HCT116 (cell line): ENCODE data around the gene TMEM212. TPM values are rescaled to one million over a fixed set of nuclear protein-coding genes. Genes with fewer than 3 reads are reported as not detected.

ENCODE experiments used
- ATAC-seq: fragments of 200-7000 bp; cut with Tn5 transposase; 2 replicates; pipeline ENCODE4 v1.9.1; 2020; ENCODE audit warnings: mild to moderate bottlenecking, moderate library complexity
- BruUV-seq: library from RNA; stranded (reverse); fragments of 400-500 nt; replicated peaks from 2 replicates; lab custom pipeline; 2021; lab: Mats Ljungman, UMichigan
- CTCF ChIA-PET: fragments of 300-600 bp; sonication (Branson Sonifier 250); formaldehyde crosslinking; loops from one replicate; lab custom pipeline; 2021; ENCODE audit warnings: antibody characterized with exemption; lab: Charles Lee
- POLR2A ChIA-PET: fragments of 300-600, 350-600 bp; sonication (Branson Sonifier 250); formaldehyde crosslinking; loops from one replicate; lab custom pipeline; 2021; ENCODE audit warnings: antibody characterized with exemption; lab: Charles Lee
- RAD21 ChIA-PET, 2 experiments: fragments of 300-600 bp; sonication (Branson Sonifier 250); formaldehyde crosslinking; loops; one replicate each; lab custom pipeline; 2023; ENCODE audit warnings: low total read pairs in 2 of 2; ENCODE audit not compliant: uncharacterized antibody in 2 of 2, unreplicated experiment in 2 of 2, low non-redundant PET in 1 of 2; lab: Charles Lee
- DNase-seq: peaks from one replicate; pipeline ENCODE4 v3.0.0-alpha.2; 2010; ENCODE audit warnings: low read depth, low spot score
- H2AFZ ChIP-seq: fragments of 200-600 bp; shearing (Covaris generic), sonication (generic); 2 replicates; pipeline ENCODE4 v1.6.1; 2017; ENCODE audit warnings: low read depth, mixed run types, mixed read lengths, antibody characterized with exemption, low read length; ENCODE audit not compliant: poor library complexity, severe bottlenecking
- H3K27ac ChIP-seq: 2 replicates; pipeline ENCODE4 v1.5.1; 2012; ENCODE audit warnings: low read depth, low read length
- H3K27me3 ChIP-seq: fragments of 200-600 bp; sonication (generic); 2 replicates; pipeline ENCODE4 v1.6.1; 2016; ENCODE audit warnings: mixed run types, low read length, mixed read lengths; ENCODE audit not compliant: insufficient read depth
- H3K36me3 ChIP-seq, 2 experiments: fragments of 200-500 bp in 1 of 2; fragments of 200-600 bp in 1 of 2; sonication (Bioruptor generic) in 1 of 2; sonication (generic) in 1 of 2; 2 replicates each; pipeline versions ENCODE4 v1.5.1 to v1.6.1; 2014 to 2016; ENCODE audit warnings: low read length in 2 of 2, inconsistent platforms in 1 of 2, mixed read lengths in 1 of 2, mixed run types in 1 of 2; ENCODE audit not compliant: insufficient read depth in 2 of 2, control insufficient read depth in 1 of 2
- H3K4me1 ChIP-seq, 2 experiments: fragments of 200-600 bp in 1 of 2; sonication (generic) in 1 of 2; 2 replicates each; pipeline versions ENCODE4 v1.5.1 to v1.6.1; 2012 to 2017; ENCODE audit warnings: low read length in 2 of 2, inconsistent platforms in 1 of 2, mild to moderate bottlenecking in 1 of 2, mixed read lengths in 1 of 2, mixed run types in 1 of 2, moderate library complexity in 1 of 2; ENCODE audit not compliant: insufficient read depth in 2 of 2, control insufficient read depth in 1 of 2
- H3K4me2 ChIP-seq: fragments of 200-600 bp; sonication (generic); 2 replicates; pipeline ENCODE4 v1.6.1; 2017; ENCODE audit warnings: mixed run types, low read length, mixed read lengths
- H3K4me3 ChIP-seq, 2 experiments: fragments of 200-600 bp in 1 of 2; sonication (generic) in 1 of 2; replicated peaks in 1 of 2; 2 replicates each; pipeline ENCODE4 v1.5.1; 2011 to 2016; ENCODE audit warnings: low read length in 2 of 2, control low read depth in 1 of 2, low read depth in 1 of 2, mild to moderate bottlenecking in 1 of 2, mixed read lengths in 1 of 2, mixed run types in 1 of 2
- H3K79me2 ChIP-seq: fragments of 200-600 bp; sonication (generic); 2 replicates; pipeline ENCODE4 v1.6.1; 2017; ENCODE audit warnings: mild to moderate bottlenecking, mixed run types, low read length, moderate library complexity, mixed read lengths; ENCODE audit not compliant: insufficient read depth
- H3K9ac ChIP-seq: fragments of 200-600 bp; sonication (generic); 2 replicates; pipeline ENCODE4 v1.6.1; 2016; ENCODE audit warnings: low read length, mixed read lengths
- H3K9me2 ChIP-seq: fragments of 200-600 bp; sonication (generic), shearing (Covaris generic); 2 replicates; pipeline ENCODE4 v1.6.1; 2017; ENCODE audit warnings: mixed run types, mild to moderate bottlenecking, moderate library complexity; ENCODE audit not compliant: insufficient read depth
- H3K9me3 ChIP-seq, 2 experiments: fragments of 200-500 bp in 1 of 2; fragments of 200-600 bp in 1 of 2; sonication (Bioruptor generic) in 1 of 2; sonication (generic) in 1 of 2; 2 replicates each; pipeline ENCODE4 v1.6.1; 2014 to 2017; ENCODE audit warnings: low read length in 2 of 2, mixed read lengths in 2 of 2, inconsistent platforms in 1 of 2, low read depth in 1 of 2, mild to moderate bottlenecking in 1 of 2, mixed run types in 1 of 2, moderate library complexity in 1 of 2; ENCODE audit not compliant: control insufficient read depth in 1 of 2, insufficient read depth in 1 of 2
- H4K20me1 ChIP-seq: fragments of 200-600 bp; sonication (generic), shearing (Covaris generic); 2 replicates; pipeline ENCODE4 v1.6.1; 2017; ENCODE audit warnings: mixed run types, mild to moderate bottlenecking, moderate library complexity; ENCODE audit not compliant: insufficient read depth
- CEBPB ChIP-seq: IDR thresholded peaks from 2 replicates; pipeline ENCODE4 v1.6.1; 2012; ENCODE audit warnings: low read depth
- CTCF ChIP-seq, 3 experiments: fragments of 200-600 bp in 1 of 3; sonication (generic) in 1 of 3; IDR thresholded peaks in 2 of 3; conservative IDR thresholded peaks in 1 of 3; 2 replicates each; pipeline ENCODE4 v1.5.1; 2012 to 2017; ENCODE audit warnings: low read depth in 2 of 3, low read length in 2 of 3, antibody characterized with exemption in 1 of 3, borderline replicate concordance in 1 of 3, control low read depth in 1 of 3, mild to moderate bottlenecking in 1 of 3, mixed read lengths in 1 of 3, mixed run types in 1 of 3, moderate library complexity in 1 of 3; ENCODE audit not compliant: insufficient read depth in 1 of 3
- ELF1 ChIP-seq: IDR thresholded peaks from 2 replicates; pipeline ENCODE4 v1.6.1; 2012; ENCODE audit warnings: low read depth, borderline replicate concordance
- EZH2 ChIP-seq: fragments of 200-600 bp; sonication (generic); IDR thresholded peaks from 2 replicates; pipeline ENCODE4 v1.6.1; 2017; ENCODE audit warnings: antibody characterized with exemption, mixed run types
- EZH2phosphoT487 ChIP-seq: fragments of 200-600 bp; IDR thresholded peaks from 2 replicates; pipeline ENCODE4 v1.6.1; 2018; ENCODE audit warnings: antibody characterized with exemption, borderline replicate concordance
- FOSL1 ChIP-seq: IDR thresholded peaks from 2 replicates; pipeline ENCODE4 v1.6.1; 2012; ENCODE audit warnings: low read depth
- MAX ChIP-seq: IDR thresholded peaks from 2 replicates; pipeline ENCODE4 v1.6.1; 2012
- POLR2A ChIP-seq: IDR thresholded peaks from 2 replicates; pipeline ENCODE4 v1.7.0; 2011; ENCODE audit warnings: borderline replicate concordance; ENCODE audit not compliant: insufficient read depth, insufficient read length; ENCODE audit errors: extremely low read depth
- POLR2AphosphoS5 ChIP-seq: IDR thresholded peaks from 2 replicates; pipeline ENCODE4 v1.6.1; 2011; ENCODE audit warnings: mild to moderate bottlenecking, low read depth, low read length, moderate library complexity
- RAD21 ChIP-seq: IDR thresholded peaks from 2 replicates; pipeline ENCODE4 v1.6.1; 2012; ENCODE audit warnings: low read depth, mild to moderate bottlenecking
- REST ChIP-seq: IDR thresholded peaks from 2 replicates; pipeline ENCODE4 v1.6.1; 2012; ENCODE audit warnings: low read depth
- ZFX ChIP-seq: fragments of 450-650 bp; IDR thresholded peaks from 2 replicates; pipeline ENCODE4 v1.6.1; 2017
- intact Hi-C: fragments of 100-400 bp; cut with micrococcal nuclease; formaldehyde crosslinking; loops from 2 replicates; pipeline ENCODE4 v1.10.0; 2022
- total RNA-seq: library from RNA; stranded (reverse); gene quantifications from one replicate; pipeline ENCODE4 v1.2.1, GENCODE V29; 2021; ENCODE audit not compliant: unreplicated experiment

TMEM212 gene
- total RNA-seq, 1 experiment from 2014 or later, result not detected

GRCh38 chr3:171836855-171837254 is 6.3 kb upstream of the TMEM212 start:
- no peaks in the 10 kb centered on the region for H4K20me1 ChIP-seq
- ChIA-PET POLR2A (no interaction called here), RAD21 (no interaction called here), CTCF (no interaction called here)
- no peak overlapping the region for H3K4me2 ChIP-seq
- H3K36me3 ChIP-seq, result no peaks in the 10 kb centered on the region
- no peak overlapping the region for H3K27ac ChIP-seq
- H3K4me3 ChIP-seq, result no peak overlapping the region
- no peaks in the 10 kb centered on the region for H3K27me3 ChIP-seq
- intact Hi-C loops, result loop anchor here (10.0 kb wide), 1 partner anchor 272 kb away; no protein-coding TSS in a partner anchor
- H3K9me3 ChIP-seq, result no peaks in the 10 kb centered on the region
- ATAC-seq (no peak), DNase-seq (no peak)
- TF ChIP-seq ELF1 (no peak), EZH2 (no peak), CEBPB (no peak), POLR2AphosphoS5 (no peak), EZH2phosphoT487 (no peak), RAD21 (no peak), ZFX (no peak), MAX (no peak), CTCF (IDR thresholded peaks at IDR 0.05 in 2 of 3, conservative IDR thresholded peaks at IDR 0.05 in 1 of 3; ENCODE audit: borderline replicate concordance in 1 of 3, insufficient read depth in 1 of 3, low read depth in 2 of 3, low read length in 2 of 3) (no peak), REST (no peak), POLR2A (no peak), FOSL1 (no peak)
- BruUV-seq, result no TSS peak
- H2AFZ ChIP-seq, result no peak overlapping the region
- H3K9ac ChIP-seq, result no peak overlapping the region
- H3K4me1 ChIP-seq, result no peaks in the 10 kb centered on the region
- H3K9me2 ChIP-seq, result no peaks in the 10 kb centered on the region
- H3K79me2 ChIP-seq, result no peaks in the 10 kb centered on the region
